GM18505 (cell line): Measurements from ENCODE around the gene MAGIX.
A peak's percentile ranks its signal among the peaks of the same experiment; 100 is the strongest.
"Not testable (repeated sequence)": the region's sequence is repeated elsewhere in the genome, so short reads cannot be mapped to it uniquely, and the experiment has no call there.

Experiments used
- ATAC-seq: cut with Tn5 transposase; IDR thresholded peaks from one replicate; pipeline ENCODE4 v1.9.1; 2021; ENCODE audit not compliant: unreplicated experiment
- POLR2A ChIP-seq: IDR thresholded peaks from 4 replicates; pipeline ENCODE4 v1.6.1; 2011; ENCODE audit warnings: borderline replicate concordance; ENCODE audit not compliant: insufficient read depth, insufficient read length; ENCODE audit errors: extremely low read depth

Gene MAGIX

GRCh38 chrX:49166914-49167739 is 4.6 kb downstream of the MAGIX start:
- no peak for ATAC-seq
- TF ChIP-seq POLR2A = no peak

GRCh38 chrX:49167740-49168108 is 5.2 kb downstream of the MAGIX start:
- no peak for TF ChIP-seq POLR2A
- ATAC-seq = no peak

- ATAC-seq = peak; percentile 4
- TF ChIP-seq POLR2A = peak; percentile 53
These were observed 9.3 kb downstream of the MAGIX start, which contains the start of gene PLP2 for GRCh38 chrX:49171752-49172279. TSS of gene PLP2 (plus strand) at chrX:49171898. CDS start at chrX:49172001, 103 bp downstream.

DNA sequence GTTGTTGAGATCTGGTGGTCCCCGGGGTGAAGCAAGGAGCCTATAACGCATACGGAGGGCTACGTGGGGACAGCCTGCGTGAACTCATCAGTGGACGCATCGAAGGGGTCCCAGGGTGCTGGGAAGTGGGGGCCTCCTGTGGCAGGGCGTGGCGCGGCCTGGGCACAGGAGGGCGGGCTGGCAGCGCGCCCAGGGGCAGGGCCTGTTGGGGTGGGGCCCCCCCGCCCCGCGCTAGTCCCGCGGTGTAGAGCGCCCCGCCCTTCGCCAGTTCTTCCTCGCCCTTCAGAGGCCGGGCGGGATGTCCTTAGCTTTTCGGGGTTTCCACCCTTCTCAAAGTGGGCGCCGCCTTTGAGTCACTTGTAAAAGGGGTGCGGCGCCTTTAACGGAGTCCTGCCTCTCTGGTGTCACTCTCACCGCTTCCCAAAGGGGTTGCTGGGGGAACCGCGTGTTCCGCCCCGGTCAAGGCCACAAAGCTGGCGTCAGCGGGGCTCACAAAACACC is 9.8 kb downstream of the MAGIX start:
- ATAC-seq = peak; percentile 53
- no peak for TF ChIP-seq POLR2A

DNA sequence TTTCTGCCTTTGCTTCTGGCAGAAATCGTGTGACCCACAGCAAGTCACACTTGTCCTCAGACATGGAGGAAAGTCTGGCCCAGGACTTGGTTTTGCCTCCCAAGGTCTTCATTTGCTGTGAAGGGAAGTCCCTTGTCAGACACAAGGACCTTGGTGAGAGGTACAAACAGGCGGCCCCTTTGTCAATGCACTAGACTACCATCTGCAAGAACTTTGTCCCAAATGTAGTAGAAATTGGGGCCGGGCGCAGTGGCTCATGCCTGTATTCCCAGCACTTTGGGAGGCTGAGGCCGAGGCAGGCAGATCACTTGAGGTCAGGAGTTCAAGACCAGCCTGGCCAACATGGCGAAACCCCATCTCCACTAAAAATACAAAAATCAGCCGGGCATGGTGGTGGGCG is 11.0 kb downstream of the MAGIX start:
- not testable (repeated sequence) for ATAC-seq

GRCh38 chrX:49174723-49175122 is 12.2 kb downstream of the MAGIX start:
- no peak for ATAC-seq
- TF ChIP-seq POLR2A = no peak

- no peak for ATAC-seq
- no peak for TF ChIP-seq POLR2A
These were observed 13.1 kb downstream of the MAGIX start for GRCh38 chrX:49175435-49176274.

DNA sequence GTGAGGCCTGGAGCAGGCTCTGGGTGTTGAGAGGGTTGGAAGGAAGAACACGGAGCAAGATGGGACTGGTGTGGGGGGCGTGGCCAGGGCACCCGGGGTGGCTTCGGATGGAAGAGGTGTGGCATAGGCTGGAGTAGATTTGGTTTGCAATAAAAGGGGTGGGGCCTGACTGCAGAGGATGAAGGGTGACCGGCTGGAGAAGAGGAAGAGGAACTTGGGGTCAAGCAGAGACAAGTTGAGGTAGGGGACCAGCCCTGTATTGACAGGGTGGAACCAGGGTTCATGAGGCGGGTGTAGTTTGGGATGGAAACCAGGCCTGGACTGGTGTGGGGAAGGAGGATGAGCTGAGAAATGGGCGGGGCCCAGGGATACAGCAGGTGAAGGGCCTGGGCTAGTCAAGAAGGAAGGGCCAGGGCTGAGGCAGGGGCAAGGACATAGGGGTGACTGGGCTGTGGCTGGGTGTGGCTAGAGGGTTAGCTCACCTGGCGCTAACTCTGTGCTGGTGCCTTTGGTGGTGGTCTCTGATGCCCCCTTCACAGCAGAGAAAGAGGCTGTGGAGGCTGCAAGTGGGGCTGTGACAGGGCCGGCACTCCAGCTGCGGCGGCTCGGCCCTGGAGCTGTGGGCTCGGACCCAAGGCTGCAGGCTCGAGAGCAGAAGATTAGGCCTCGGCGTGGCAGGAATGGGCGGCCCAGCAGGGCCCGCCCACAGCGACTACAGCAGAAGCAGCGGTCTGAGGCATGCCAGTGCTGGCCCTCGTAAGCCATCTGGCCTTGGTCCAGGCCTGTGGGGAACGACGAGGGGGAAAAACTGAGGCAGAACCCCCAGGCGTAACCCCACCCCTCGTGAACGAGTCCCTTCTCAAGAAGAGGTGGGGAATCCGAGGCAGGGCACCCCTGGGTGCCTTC is 14.1 kb downstream of the MAGIX start:
- ATAC-seq = no peak
- TF ChIP-seq POLR2A = no peak

- ATAC-seq = no peak
- TF ChIP-seq POLR2A = no peak
These were observed 14.8 kb downstream of the MAGIX start for GRCh38 chrX:49177338-49177833.

DNA sequence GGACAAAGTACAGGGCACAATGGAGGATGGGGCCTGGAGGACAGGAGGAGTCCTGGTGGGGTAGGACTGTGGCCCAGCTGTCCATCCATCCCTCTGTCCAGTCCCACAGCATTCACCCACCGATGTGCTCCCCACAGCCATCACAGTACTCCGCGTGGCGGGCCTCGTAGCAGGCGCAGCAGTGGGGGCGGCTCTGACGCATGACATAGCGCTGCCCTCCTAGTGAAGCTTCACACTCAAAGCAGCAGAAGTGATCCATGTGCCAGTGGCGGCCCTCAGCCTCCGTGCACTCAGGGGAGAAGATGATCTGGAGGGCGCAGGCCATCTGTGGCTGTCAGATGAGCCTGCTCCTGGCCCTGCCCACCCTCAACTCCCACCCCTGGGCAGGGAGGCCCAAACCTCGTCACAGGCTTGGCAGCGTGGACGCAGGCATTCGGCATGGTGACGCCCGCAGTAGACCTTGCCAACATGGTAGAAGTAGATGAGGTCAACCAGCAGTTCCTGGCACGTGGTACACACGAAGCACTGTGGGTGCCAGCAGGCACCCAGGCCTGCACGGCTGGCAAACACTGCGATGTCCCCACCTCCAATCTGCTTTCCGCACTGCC is 15.4 kb downstream of the MAGIX start:
- no peak for ATAC-seq
- no peak for TF ChIP-seq POLR2A

DNA sequence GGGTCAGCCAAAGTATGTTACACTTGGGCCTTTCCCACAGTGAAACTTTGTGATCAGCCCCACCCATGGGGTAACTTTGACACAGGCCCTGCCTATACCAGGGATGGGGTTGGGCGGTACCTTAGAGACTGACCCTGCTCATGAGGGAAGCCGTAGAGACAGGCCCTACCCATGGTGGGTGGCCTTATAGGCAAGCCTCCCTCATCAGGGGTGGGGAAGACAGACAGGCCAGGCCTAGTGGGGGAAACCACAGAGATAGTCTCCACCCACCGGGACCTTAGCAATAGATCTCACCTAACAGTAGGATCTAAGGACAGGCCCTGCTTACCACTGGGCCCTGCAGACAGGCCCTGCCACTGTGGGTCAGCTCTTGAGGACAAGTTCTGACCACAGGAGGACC is 16.0 kb downstream of the MAGIX start:
- TF ChIP-seq POLR2A = no peak
- ATAC-seq = no peak

DNA sequence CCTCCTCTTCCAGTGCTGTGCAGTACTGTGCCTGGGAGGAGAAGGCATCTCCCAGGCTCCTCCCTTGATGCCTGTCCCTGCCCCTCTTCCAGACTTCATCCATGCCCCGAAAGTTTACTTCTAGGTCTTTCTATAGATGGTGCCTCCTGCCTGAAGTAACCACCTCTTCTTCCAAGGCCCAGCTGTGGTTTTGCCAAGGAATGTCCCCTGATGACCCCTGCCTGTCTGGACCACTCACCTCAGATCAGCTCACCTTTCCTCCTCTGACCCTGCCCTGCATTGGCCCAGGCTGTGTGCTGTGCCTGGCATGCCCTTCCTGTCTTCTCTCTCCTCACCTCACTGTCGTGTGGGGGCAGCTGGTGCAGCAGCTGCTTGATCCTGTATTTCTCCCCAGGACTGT is 16.8 kb downstream of the MAGIX start:
- no peak for ATAC-seq
- no peak for TF ChIP-seq POLR2A

- TF ChIP-seq POLR2A = no peak
- no peak for ATAC-seq
These were observed 21.2 kb downstream of the MAGIX start for GRCh38 chrX:49183701-49184281.
